SKM-1 treated with dmso at 0.1 percent for 144 hours (cell line): ENCODE data around the gene OR9Q1.

Source experiments
- DNase-seq: peaks from one replicate; lab custom pipeline; 2025; ENCODE audit not compliant: unreplicated experiment; lab: John Stamatoyannopoulos, UW

Gene OR9Q1

GRCh38 chr11:58028687-58029411 lies 5.2 kb downstream of the OR9Q1 start:
- peak; percentile 58 for DNase-seq

DNA sequence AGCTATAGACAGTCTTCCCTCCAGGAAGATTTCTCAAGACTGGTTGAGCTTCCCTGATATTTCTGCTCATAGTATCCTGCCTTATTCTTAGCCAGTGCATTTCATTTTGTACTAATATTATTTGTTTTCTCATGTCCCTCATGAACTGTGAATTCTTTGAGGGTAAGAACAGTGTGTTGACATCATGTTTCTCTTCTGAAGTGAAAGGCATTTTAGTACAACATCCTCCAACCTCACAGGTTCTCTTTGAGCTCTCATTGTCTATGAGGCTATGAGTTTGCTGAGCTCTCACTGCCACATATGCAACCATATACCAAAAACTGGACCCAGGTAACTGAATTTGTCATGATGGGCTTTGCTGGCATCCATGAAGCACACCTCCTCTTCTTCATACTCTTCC lies 7.0 kb downstream of the OR9Q1 start, which contains the start of gene OR6Q1:
TSS of gene OR6Q1 (plus strand) at position 301 of the 400 bp plus-strand sequence. CDS start at position 301, 0 bp downstream.
- no peak for DNase-seq

GRCh38 chr11:58034471-58034870 lies 10.8 kb downstream of the OR9Q1 start:
- DNase-seq = no peak

- DNase-seq = no peak
These were observed 15.9 kb downstream of the OR9Q1 start for GRCh38 chr11:58039589-58039988.

- DNase-seq = no peak
These were observed 19.7 kb downstream of the OR9Q1 start for GRCh38 chr11:58043379-58043778.

- DNase-seq = no peak
These were observed 22.6 kb downstream of the OR9Q1 start for GRCh38 chr11:58046231-58046630.

DNA sequence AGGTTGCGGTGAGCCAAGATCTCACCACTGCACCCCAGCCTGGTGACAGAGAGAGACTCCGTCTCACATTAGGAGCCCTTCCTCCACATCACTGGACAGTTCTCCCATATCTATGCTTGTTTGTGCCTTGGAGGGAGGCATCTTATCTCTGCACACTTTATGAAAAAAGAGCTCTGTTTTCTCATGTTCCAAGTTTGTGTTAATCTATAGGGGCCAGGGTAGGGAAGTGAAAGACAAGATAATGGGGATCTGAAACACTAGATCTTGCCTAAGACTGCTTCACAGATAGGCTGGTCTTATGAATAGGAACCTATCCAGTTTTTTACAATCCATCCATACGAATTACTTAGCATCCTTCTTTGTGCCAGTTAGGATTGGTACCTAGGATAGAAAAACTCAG lies 24.1 kb downstream of the OR9Q1 start:
- DNase-seq = no peak

- DNase-seq = no peak
These were observed 32.2 kb downstream of the OR9Q1 start for GRCh38 chr11:58055806-58056401.

DNA sequence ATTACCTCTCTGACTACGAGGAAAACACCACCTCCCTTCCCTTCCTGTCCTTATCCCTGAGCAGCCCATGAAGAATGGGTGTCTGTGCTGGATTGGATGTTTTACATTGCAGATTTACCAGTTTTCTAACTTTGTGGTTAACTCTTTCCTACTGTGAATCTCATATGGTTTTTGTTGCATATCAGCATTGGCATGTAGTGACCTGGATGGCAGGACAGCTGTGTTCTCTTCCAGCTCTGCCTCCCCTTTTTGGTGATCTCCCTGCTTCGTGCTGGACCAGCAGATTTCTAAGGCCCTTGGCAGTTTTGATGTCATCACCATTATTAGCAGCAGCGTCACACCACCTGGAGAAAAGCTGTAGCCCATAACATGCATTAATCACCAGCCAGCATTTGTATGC lies 33.8 kb downstream of the OR9Q1 start:
- no peak for DNase-seq

DNA sequence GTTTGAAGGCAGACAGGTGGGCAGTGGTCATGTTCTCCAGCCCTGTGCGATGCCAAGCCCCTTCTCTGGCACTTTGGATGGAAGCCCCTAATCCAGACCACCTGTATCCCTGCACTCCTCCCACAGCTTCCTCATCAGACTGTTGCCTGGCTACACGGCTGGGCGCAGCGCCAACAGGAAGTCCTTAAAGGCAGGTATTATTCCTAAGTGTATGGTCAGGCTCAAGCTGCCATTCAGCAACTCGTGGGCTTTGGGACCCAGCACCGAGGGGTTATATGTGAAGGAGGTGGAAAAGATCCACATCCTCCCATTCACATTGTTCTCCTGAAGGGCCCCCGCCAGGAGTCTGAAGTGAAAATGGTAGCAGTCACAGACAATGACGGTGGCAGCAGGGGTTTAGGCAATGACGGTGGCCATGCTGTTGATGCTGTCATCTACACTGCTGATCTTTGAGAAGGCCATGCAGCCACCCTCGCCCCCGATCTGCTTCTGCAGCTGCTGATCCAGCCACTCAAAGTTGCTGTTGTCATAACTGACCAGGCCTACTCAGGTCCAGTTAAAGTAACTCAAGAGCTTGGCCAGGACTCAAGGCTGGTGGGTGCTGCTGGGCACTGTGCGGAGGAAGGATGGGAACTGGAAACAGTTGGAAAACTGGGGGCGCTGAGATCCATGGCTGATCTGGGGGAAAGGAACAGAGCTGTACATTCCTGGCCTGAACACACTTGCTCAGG lies 34.8 kb downstream of the OR9Q1 start:
- DNase-seq = no peak

DNA sequence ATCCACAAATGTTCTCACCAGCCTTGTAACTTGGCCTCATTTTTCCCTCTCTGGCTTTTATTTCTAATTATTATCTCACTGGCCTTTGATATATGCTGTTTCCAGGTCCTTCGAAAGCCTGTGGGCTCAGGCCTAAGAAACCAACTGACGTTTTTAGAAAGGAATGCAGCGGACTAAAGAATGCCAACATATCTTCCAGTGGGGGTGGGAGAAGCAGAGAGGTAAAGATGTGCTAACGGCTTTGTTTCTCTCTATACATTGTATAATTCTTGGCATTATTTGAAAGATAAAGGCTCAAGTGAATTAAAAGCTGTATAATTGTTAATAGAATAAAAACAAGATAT lies 35.3 kb downstream of the OR9Q1 start:
- no peak for DNase-seq

DNA sequence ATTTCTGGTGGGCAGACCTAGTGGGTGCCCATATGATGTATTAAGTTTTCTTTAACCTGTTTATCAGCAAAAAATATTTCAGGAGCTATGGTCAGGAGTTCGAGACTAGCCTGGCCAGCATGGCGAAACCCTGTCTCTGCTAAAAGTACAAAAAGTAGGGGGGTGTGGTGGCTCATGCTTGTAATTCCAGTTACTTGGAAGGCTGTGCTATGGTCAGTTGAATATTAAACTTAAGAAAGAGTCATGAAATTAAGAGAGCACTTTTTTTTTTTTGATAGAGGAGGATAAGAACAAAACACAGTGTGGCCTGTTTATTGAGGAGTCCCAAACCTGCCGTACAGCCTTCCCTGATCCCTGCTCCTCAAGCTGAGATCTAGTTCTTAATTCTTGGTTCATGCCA lies 36.9 kb downstream of the OR9Q1 start:
- no peak for DNase-seq

GRCh38 chr11:58060939-58061672 lies 37.4 kb downstream of the OR9Q1 start:
- no peak for DNase-seq

- DNase-seq = no peak
These were observed 38.1 kb downstream of the OR9Q1 start for GRCh38 chr11:58061813-58062212.

GRCh38 chr11:58067685-58068084 lies 44.0 kb downstream of the OR9Q1 start:
- no peak for DNase-seq

DNA sequence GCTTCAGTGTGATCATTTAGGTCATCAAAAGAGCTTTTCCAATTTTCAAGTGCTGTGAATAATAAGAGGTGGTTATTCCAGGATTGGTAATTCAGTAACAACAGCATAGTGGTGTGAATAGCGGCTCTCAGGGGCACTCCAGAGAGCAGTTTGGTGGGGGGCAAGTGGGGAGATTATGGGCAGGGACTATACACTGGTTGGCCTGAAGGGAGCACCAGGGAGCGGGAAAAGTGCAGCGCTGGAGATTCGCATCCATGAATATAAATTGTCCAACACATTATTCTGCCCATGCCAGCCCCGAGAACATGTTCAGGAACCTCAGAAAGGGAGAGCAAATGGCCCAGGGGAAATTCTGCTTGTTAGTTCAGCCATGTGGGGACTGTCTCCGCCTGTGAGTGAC lies 45.0 kb downstream of the OR9Q1 start:
- no peak for DNase-seq

- DNase-seq = no peak
These were observed 46.9 kb downstream of the OR9Q1 start for GRCh38 chr11:58070585-58070984.

- no peak for DNase-seq
These were observed 52.1 kb downstream of the OR9Q1 start for GRCh38 chr11:58075781-58076180.

- DNase-seq = no peak
These were observed 62.8 kb downstream of the OR9Q1 start for GRCh38 chr11:58086528-58086927.

DNA sequence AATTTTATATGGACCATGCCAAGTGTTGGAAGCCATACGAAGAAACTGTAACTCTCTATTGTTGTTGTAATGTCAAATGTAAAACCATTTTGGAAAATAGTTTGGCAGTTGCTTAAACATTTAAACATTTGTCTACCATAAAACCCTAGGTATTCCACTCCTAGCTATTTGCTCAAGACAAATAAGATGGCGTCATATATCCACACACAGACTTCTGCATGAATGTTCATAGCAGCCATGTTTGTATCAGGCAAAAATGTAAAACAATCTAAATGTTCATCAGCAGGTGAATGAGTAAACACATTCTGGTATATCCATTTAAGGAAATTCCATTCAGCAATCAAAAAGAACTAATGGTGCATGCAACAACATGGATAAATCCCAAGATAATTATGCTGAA lies 73.8 kb downstream of the OR9Q1 start:
- DNase-seq = no peak

DNA sequence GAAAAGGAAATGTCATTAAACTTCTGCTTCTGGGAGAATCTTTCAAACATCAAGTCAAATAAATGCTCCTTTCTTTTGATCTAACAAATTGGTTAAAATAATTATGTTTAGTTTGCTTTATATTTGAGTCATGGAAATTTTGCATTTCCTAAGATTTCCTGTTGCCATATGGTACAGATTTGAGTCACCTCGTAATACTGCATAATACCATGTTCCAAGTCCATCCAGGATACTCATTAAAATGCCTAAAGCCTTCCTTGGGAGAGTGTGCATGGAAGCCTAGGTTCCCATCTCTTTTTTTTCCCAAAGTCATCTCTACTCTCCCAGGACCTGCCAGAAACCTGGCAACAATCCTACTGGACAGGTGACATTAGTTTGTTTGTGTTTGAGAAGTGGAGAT lies 97.4 kb downstream of the OR9Q1 start:
- no peak for DNase-seq

DNA sequence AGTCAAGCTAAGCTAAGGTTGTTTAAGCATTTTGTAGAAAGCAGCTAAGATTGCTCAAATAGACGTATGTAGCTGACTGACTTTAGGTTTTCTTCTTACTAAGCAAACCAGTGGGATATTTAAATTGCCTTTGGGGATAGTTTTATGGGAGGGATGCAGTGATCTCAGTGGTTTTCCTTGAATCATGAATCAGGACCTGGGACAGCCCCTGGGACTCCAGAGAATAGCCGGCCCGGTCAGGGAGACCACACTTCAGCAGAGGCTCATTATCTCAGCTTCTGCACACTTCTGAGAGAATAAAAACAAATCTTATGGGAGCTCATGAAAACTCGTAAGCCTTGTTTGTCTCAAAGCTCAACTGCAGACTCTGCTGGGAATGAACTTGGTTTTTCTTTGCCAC lies 101.8 kb downstream of the OR9Q1 start, which contains the start of gene OR9I1:
TSS of gene OR9I1 (minus strand) at position 62 of the 400 bp plus-strand sequence. CDS start 6,086 bp downstream, outside the sequence.
- DNase-seq = no peak
